Naive thymus-derived CD4-positive, alpha-beta T cell (primary cell): ENCODE results near the gene HDAC8. TPM values are rescaled to one million over a fixed set of nuclear protein-coding genes. Genes with fewer than 3 reads are reported as not detected.
"Not testable (repeated sequence)": the region's sequence is repeated elsewhere in the genome, so short reads cannot be mapped to it uniquely, and the experiment has no call there.

Source experiments
- ATAC-seq: fragments of 150-1000 bp; cut with Tn5 transposase; 2 replicates; pipeline ENCODE4 v1.10.0; 2021; ENCODE audit warnings: mild to moderate bottlenecking, moderate library complexity
- CTCF ChIA-PET: fragments of 350-600 bp; sonication (Branson Sonifier 250); formaldehyde crosslinking; loops from one replicate; lab custom pipeline; 2021; ENCODE audit warnings: antibody characterized with exemption; lab: Charles Lee
- POLR2A ChIA-PET: fragments of 350-600 bp; sonication (Branson Sonifier 250); formaldehyde crosslinking; loops from one replicate; lab custom pipeline; 2021; ENCODE audit warnings: antibody characterized with exemption, inconsistent platforms; lab: Charles Lee
- DNase-seq, 9 donors: peaks; one replicate each; pipeline versions ENCODE4 v3.0.0 to v3.0.0-alpha.2; 2020 to 2022; ENCODE audit warnings: mixed read lengths in 1 of 9
- H3K27ac ChIP-seq: one replicate; pipeline ENCODE4 v1.7.0; 2013; ENCODE audit warnings: mild to moderate bottlenecking, low read depth, low read length, moderate library complexity
- H3K27me3 ChIP-seq, 2 donors: one replicate each; pipeline ENCODE4 v1.7.0; 2013; ENCODE audit warnings: low read length in 2 of 2, mild to moderate bottlenecking in 2 of 2, moderate library complexity in 2 of 2; ENCODE audit not compliant: control insufficient read depth in 2 of 2, insufficient read depth in 2 of 2
- H3K36me3 ChIP-seq, 3 experiments: 1 replicate in 2 of 3; 2 replicates in 1 of 3; pipeline ENCODE4 v1.7.0; 2013; ENCODE audit warnings: low read length in 3 of 3, mild to moderate bottlenecking in 3 of 3, moderate library complexity in 1 of 3; ENCODE audit not compliant: insufficient read depth in 3 of 3, control insufficient read depth in 2 of 3
- H3K4me1 ChIP-seq, 2 donors: one replicate each; pipeline ENCODE4 v1.7.0; 2013; ENCODE audit warnings: low read length in 2 of 2, mild to moderate bottlenecking in 2 of 2, moderate library complexity in 1 of 2; ENCODE audit not compliant: control insufficient read depth in 2 of 2, insufficient read depth in 2 of 2
- H3K4me3 ChIP-seq: 2 replicates; pipeline ENCODE4 v1.7.0; 2013; ENCODE audit warnings: mild to moderate bottlenecking, low read length
- H3K9me3 ChIP-seq, 3 experiments: 1 replicate in 2 of 3; 2 replicates in 1 of 3; pipeline ENCODE4 v1.7.0; 2013; ENCODE audit warnings: low read length in 3 of 3; ENCODE audit not compliant: control insufficient read depth in 2 of 3
- H3K27ac Mint-ChIP-seq, 9 donors: one replicate each; pipeline ENCODE4 v1.8.0; 2020 to 2022; ENCODE audit warnings: mixed read lengths in 9 of 9, mild to moderate bottlenecking in 8 of 9, moderate library complexity in 5 of 9, inconsistent platforms in 2 of 9
- H3K27me3 Mint-ChIP-seq, 5 donors: one replicate each; pipeline ENCODE4 v1.8.0; 2021 to 2022; ENCODE audit warnings: mixed read lengths in 5 of 5, mild to moderate bottlenecking in 1 of 5
- H3K36me3 Mint-ChIP-seq, 5 donors: one replicate each; pipeline ENCODE4 v1.8.0; 2020 to 2022; ENCODE audit warnings: mixed read lengths in 5 of 5, mild to moderate bottlenecking in 3 of 5, inconsistent platforms in 1 of 5
- H3K4me1 Mint-ChIP-seq, 7 donors: one replicate each; pipeline ENCODE4 v1.8.0; 2020 to 2022; ENCODE audit warnings: mixed read lengths in 7 of 7, mild to moderate bottlenecking in 3 of 7, inconsistent platforms in 1 of 7
- H3K4me3 Mint-ChIP-seq, 10 donors: one replicate each; pipeline ENCODE4 v1.8.0; 2020 to 2022; ENCODE audit warnings: mild to moderate bottlenecking in 10 of 10, mixed read lengths in 10 of 10, moderate library complexity in 6 of 10, inconsistent platforms in 2 of 10
- H3K9me3 Mint-ChIP-seq, 11 donors: one replicate each; pipeline ENCODE4 v1.8.0; 2020 to 2022; ENCODE audit warnings: mixed read lengths in 11 of 11, mild to moderate bottlenecking in 4 of 11, inconsistent platforms in 1 of 11, moderate library complexity in 1 of 11
- intact Hi-C, 2 donors: fragments of 100-400 bp; cut with micrococcal nuclease; formaldehyde crosslinking; loops; one replicate each; pipeline ENCODE4 v1.15.1; 2023
- polyA plus RNA-seq, 2 donors: library from polyadenylated mRNA; unstranded; fragments of 300-500 nt; fragmentation: Illumina TruSeq; gene quantifications; one replicate each; pipeline ENCODE4 v1.2.3, GENCODE V29; 2021
- total RNA-seq, 6 experiments: library from RNA in 5 of 6; stranded (reverse) in 5 of 6; gene quantifications; 1 replicate in 5 of 6; 2 replicates in 1 of 6; pipeline ENCODE4 v1.2.3 and lab custom pipeline; 2021 to 2026

Gene HDAC8
- total and polyA plus RNA-seq, 7 experiments from 2014 or later, result 11.9 to 30.6 (median 14.8) TPM

DNA sequence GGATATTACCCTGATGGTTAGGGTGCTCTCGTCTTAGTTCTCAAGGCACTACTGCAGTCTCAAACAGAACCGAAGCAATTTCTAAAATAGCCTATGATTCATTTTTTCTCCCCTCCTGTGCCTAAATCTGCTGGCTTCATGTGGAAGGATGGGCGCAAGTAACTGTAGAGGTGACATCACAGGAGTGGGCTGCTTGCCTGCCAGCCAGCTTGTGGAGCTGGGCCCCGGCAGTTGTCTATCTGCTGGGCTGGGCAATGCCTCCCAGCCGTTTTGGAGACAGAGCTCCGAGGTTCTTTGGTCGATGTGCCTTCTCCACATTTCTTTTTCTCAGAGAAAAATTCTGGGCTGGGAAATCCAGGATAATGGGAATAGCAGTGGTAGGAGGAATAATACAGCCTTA is 232.6 kb downstream of the HDAC8 start:
- no peak overlapping the region for H3K4me3 ChIP-seq
- H3K36me3 ChIP-seq, result no peaks in the 10 kb centered on the region
- ChIA-PET POLR2A (no interaction called here), CTCF (no interaction called here)
- peaks cover 0 to 19% (median 7%) of the 10 kb centered on the region in 5 donors for H3K36me3 Mint-ChIP-seq
- no peaks in the 10 kb centered on the region for H3K27me3 ChIP-seq
- H3K9me3 Mint-ChIP-seq, result no peaks in the 10 kb centered on the region
- H3K9me3 ChIP-seq, result no peaks in the 10 kb centered on the region
- no peak overlapping the region for H3K4me3 Mint-ChIP-seq
- no peak overlapping the region for H3K27ac ChIP-seq
- intact Hi-C loops, result no loop called here
- H3K4me1 Mint-ChIP-seq, result peaks cover 0 to 4% (median 0%) of the 10 kb centered on the region in 7 donors
- H3K27me3 Mint-ChIP-seq, result no peaks in the 10 kb centered on the region
- DNase-seq (no peak), ATAC-seq (no peak)
- no peak overlapping the region for H3K27ac Mint-ChIP-seq
- H3K4me1 ChIP-seq, result no peaks in the 10 kb centered on the region

DNA sequence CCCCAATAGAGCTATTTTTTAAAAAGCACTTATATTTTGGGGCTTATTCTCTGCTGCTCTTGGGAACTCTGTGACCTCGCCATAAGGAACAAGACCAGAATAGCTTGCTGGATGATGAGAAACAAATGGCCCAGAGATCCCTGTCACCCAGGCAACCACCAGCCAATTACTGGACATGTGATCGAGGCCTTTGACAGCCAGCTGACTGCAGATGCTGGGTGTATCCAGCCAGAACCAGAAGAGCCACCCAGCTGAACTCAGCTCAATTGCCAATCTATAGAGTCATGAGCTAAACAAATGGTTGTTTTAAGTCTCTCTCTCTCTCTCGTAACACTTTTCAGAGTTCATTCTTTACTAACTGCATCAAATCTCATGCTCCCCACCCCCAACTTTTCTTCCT is 242.5 kb downstream of the HDAC8 start:
- no peak overlapping the region for H3K27ac ChIP-seq
- H3K27me3 ChIP-seq, result no peaks in the 10 kb centered on the region
- POLR2A ChIA-PET, result no interaction called here
- H3K4me3 ChIP-seq, result no peak overlapping the region
- peaks cover 0 to 19% (median 9%) of the 10 kb centered on the region in 5 donors for H3K36me3 Mint-ChIP-seq
- H3K4me1 ChIP-seq, result no peaks in the 10 kb centered on the region
- ATAC-seq, result no peak
- no peaks in the 10 kb centered on the region for H3K27me3 Mint-ChIP-seq
- no peak overlapping the region for H3K27ac Mint-ChIP-seq
- CTCF ChIA-PET, result no interaction called here
- no peaks in the 10 kb centered on the region for H3K9me3 ChIP-seq
- no peak for DNase-seq
- no peaks in the 10 kb centered on the region for H3K36me3 ChIP-seq
- no peak overlapping the region for H3K4me3 Mint-ChIP-seq
- intact Hi-C loops, result no loop called here
- H3K4me1 Mint-ChIP-seq, result peaks cover 0 to 13% (median 5%) of the 10 kb centered on the region in 7 donors
- peaks cover 0 to 2% (median 0%) of the 10 kb centered on the region in 11 donors for H3K9me3 Mint-ChIP-seq

DNA sequence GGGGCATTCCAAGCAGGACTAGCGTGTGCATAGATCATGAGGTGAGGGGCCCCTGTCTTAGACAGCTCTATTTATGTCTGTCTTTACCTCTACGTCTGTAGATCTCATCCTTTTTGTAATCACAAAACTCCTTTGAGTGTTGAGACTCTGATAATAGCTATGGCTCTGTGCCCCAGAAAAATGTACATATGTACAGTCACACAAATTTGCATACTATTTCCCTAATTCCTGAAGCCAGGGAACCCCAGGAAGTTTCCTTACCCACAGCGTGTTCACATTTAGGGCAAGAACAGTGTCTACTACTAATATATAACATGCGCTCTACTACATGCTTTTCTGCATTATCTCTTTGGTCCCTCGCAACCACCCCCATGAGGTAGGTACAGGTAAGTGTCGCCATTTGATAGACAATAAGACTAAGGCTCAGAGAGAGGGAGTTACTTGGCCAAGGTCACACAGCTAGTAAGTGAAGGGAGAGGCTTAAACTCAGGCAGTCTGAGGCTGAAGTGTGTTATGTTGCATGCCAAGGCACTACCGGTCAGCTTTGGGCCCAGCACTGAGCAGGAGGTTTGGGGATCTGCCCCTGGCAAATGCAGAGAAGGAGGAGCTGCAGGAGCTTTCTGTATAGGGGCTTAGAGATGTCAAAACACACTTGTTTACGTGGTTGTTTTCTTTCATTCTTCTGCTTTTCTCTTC is 245.9 kb downstream of the HDAC8 start:
- intact Hi-C loops, result no loop called here
- H3K36me3 ChIP-seq, result no peaks in the 10 kb centered on the region
- Mint-ChIP-seq H3K4me1 (peaks cover 0 to 6% (median 2%) of the 10 kb centered on the region in 7 donors), H3K36me3 (peaks cover 0 to 11% (median 9%) of the 10 kb centered on the region in 5 donors), H3K4me3 (no peak overlapping the region), H3K9me3 (peaks cover 0 to 1% (median 0%) of the 10 kb centered on the region in 11 donors), H3K27ac (no peak overlapping the region), H3K27me3 (no peaks in the 10 kb centered on the region)
- POLR2A ChIA-PET, result no interaction called here
- H3K27ac ChIP-seq, result no peak overlapping the region
- CTCF ChIA-PET, result no interaction called here
- no peaks in the 10 kb centered on the region for H3K27me3 ChIP-seq
- H3K9me3 ChIP-seq, result no peaks in the 10 kb centered on the region
- no peaks in the 10 kb centered on the region for H3K4me1 ChIP-seq
- no peak for ATAC-seq
- no peak for DNase-seq
- no peak overlapping the region for H3K4me3 ChIP-seq

DNA sequence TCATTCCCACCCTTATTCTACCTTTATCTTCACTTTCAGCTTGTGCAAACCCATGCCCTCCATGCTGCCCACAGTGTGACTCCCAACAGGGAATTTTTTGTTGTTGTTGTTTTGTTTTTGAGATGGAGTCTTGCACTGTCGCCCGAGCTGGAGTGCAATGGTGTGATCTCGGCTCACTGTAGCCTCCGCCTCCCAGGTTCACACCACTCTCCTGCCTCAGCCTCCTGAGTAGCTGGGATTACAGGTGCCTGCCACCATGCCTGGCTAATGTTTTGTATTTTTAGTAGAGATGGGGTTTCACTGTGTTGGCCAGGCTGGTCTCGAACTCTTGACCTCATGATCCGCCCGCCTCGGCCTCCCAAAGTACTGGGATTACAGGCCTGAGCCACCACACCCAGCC is 253.0 kb downstream of the HDAC8 start:
- H3K4me1 ChIP-seq, H3K4me3 ChIP-seq, H3K27me3 Mint-ChIP-seq, H3K27ac ChIP-seq, ATAC-seq, H3K27ac Mint-ChIP-seq, H3K4me1 Mint-ChIP-seq, CTCF ChIA-PET, H3K36me3 ChIP-seq, H3K4me3 Mint-ChIP-seq, H3K9me3 Mint-ChIP-seq, DNase-seq, intact Hi-C loops, H3K9me3 ChIP-seq, H3K27me3 ChIP-seq, POLR2A ChIA-PET, H3K36me3 Mint-ChIP-seq: not testable (repeated sequence)

DNA sequence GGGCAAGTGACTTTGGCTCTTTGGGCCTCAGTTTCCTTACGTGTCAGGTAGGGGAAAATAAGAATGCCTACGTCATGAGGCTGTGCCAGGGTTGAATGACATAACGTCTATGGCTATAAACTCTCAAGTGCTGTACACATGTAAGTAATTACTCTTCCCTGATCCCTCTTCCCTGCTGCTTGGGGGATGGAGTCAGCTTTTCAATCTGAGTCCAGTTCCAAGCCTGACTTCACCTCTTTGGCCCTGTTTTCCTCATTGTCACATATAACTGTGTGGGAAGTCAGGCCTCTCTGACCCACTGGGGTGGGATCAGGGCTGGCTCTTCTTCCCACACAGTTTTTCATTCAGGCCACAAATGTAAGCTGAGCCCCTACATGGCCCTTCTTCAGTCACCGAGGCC is 255.5 kb downstream of the HDAC8 start:
- H3K27ac Mint-ChIP-seq, result no peak overlapping the region
- CTCF ChIA-PET, result no interaction called here
- intact Hi-C loops, result no loop called here
- no peaks in the 10 kb centered on the region for H3K4me1 Mint-ChIP-seq
- no peaks in the 10 kb centered on the region for H3K9me3 Mint-ChIP-seq
- H3K27me3 ChIP-seq, result no peaks in the 10 kb centered on the region
- no peak for ATAC-seq
- POLR2A ChIA-PET, result no interaction called here
- H3K4me3 ChIP-seq, result no peak overlapping the region
- H3K27ac ChIP-seq, result no peak overlapping the region
- H3K9me3 ChIP-seq, result no peaks in the 10 kb centered on the region
- no peak overlapping the region for H3K4me3 Mint-ChIP-seq
- H3K27me3 Mint-ChIP-seq, result peaks cover 0 to 10% (median 0%) of the 10 kb centered on the region in 5 donors
- H3K36me3 Mint-ChIP-seq, result no peaks in the 10 kb centered on the region
- no peak for DNase-seq
- no peaks in the 10 kb centered on the region for H3K4me1 ChIP-seq
- H3K36me3 ChIP-seq, result no peaks in the 10 kb centered on the region

DNA sequence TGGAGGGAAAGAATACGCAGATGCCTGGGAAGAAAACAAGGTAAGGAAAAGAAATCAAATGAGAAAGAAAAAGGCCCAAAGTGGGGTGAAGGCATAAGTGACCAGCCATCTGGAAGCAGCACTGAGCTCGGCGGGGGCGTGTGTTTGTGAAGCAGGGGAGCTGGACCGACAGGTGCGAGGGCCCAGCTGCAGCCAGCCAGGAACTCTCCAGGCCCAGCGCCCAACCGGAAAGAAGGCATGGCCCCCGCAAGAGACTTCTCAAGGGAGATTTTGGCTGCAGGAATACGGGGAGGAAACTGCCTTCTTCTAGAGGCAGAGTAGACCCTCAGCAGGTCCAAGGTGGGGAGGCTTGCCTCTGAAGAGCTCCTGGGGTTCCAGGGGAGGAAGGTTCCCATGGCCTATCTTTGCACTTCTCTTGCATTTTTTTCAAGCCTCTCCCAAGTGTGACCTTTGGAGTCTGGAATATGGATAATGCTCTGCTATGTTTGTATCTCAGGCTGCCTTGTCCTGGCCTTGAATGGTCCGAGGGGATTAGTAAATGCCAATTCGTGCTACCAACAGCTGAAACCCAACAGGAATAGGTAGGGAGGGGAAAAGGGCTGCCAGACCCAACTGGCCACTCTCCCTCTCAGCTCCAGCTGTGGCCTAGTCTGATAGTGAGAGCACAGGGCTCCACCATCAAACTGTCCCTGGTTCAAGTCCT is 256.1 kb downstream of the HDAC8 start:
- no peak overlapping the region for H3K27ac ChIP-seq
- H3K4me1 Mint-ChIP-seq, result no peaks in the 10 kb centered on the region
- intact Hi-C loops, result no loop called here
- ATAC-seq (no peak), DNase-seq (no peak)
- H3K4me3 Mint-ChIP-seq, result no peak overlapping the region
- ChIA-PET CTCF (no interaction called here), POLR2A (no interaction called here)
- no peaks in the 10 kb centered on the region for H3K36me3 Mint-ChIP-seq
- no peaks in the 10 kb centered on the region for H3K9me3 ChIP-seq
- no peaks in the 10 kb centered on the region for H3K36me3 ChIP-seq
- no peaks in the 10 kb centered on the region for H3K27me3 ChIP-seq
- H3K4me3 ChIP-seq, result no peak overlapping the region
- no peak overlapping the region for H3K27ac Mint-ChIP-seq
- H3K4me1 ChIP-seq, result no peaks in the 10 kb centered on the region
- H3K9me3 Mint-ChIP-seq, result no peaks in the 10 kb centered on the region
- peaks cover 0 to 10% (median under 1%) of the 10 kb centered on the region in 5 donors for H3K27me3 Mint-ChIP-seq

DNA sequence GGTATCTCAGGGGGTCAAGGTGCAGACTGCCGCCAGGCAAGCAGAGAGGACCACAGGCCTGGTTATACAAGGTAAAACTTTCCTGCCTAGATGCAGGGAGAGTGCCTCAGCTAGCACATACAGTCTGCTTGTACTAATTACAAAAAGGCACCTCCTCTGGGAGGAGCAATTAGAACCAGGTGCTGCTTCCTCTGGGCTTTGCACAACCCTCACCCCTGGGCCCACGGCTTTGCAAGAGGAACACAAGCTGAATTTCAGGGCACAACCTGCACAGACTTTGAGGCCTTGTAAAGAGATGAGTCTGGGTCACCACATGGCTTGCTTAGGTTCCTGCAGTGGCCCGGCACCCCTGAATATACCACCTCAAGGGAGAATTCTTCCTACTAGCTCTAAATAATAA is 257.8 kb downstream of the HDAC8 start:
- Mint-ChIP-seq H3K4me1 (peaks cover 0 to under 1% (median 0%) of the 10 kb centered on the region in 7 donors), H3K4me3 (no peak overlapping the region), H3K27me3 (peaks cover 0 to 11% (median 5%) of the 10 kb centered on the region in 5 donors), H3K36me3 (no peaks in the 10 kb centered on the region), H3K9me3 (no peaks in the 10 kb centered on the region), H3K27ac (no peak overlapping the region)
- Histone ChIP-seq H3K36me3 (no peaks in the 10 kb centered on the region), H3K4me3 (no peak overlapping the region), H3K27ac (no peak overlapping the region), H3K4me1 (no peaks in the 10 kb centered on the region), H3K27me3 (no peaks in the 10 kb centered on the region), H3K9me3 (no peaks in the 10 kb centered on the region)
- intact Hi-C loops, result no loop called here
- ChIA-PET CTCF (no interaction called here), POLR2A (no interaction called here)
- DNase-seq (no peak), ATAC-seq (no peak)
